HCT116 (cell line): ENCODE data around the gene FLT3. TPM values are rescaled to one million over a fixed set of nuclear protein-coding genes. Genes with fewer than 3 reads are reported as not detected.

Experiments used
- ATAC-seq: fragments of 200-7000 bp; cut with Tn5 transposase; 2 replicates; pipeline ENCODE4 v1.9.1; 2020; ENCODE audit warnings: mild to moderate bottlenecking, moderate library complexity
- BruUV-seq: library from RNA; stranded (reverse); fragments of 400-500 nt; replicated peaks from 2 replicates; lab custom pipeline; 2021; lab: Mats Ljungman, UMichigan
- CTCF ChIA-PET: fragments of 300-600 bp; sonication (Branson Sonifier 250); formaldehyde crosslinking; loops from one replicate; lab custom pipeline; 2021; ENCODE audit warnings: antibody characterized with exemption; lab: Charles Lee
- POLR2A ChIA-PET: fragments of 300-600, 350-600 bp; sonication (Branson Sonifier 250); formaldehyde crosslinking; loops from one replicate; lab custom pipeline; 2021; ENCODE audit warnings: antibody characterized with exemption; lab: Charles Lee
- RAD21 ChIA-PET, 2 experiments: fragments of 300-600 bp; sonication (Branson Sonifier 250); formaldehyde crosslinking; loops; one replicate each; lab custom pipeline; 2023; ENCODE audit warnings: low total read pairs in 2 of 2; ENCODE audit not compliant: uncharacterized antibody in 2 of 2, unreplicated experiment in 2 of 2, low non-redundant PET in 1 of 2; lab: Charles Lee
- DNase-seq: peaks from one replicate; pipeline ENCODE4 v3.0.0-alpha.2; 2010; ENCODE audit warnings: low read depth, low spot score
- H2AFZ ChIP-seq: fragments of 200-600 bp; shearing (Covaris generic), sonication (generic); 2 replicates; pipeline ENCODE4 v1.6.1; 2017; ENCODE audit warnings: low read depth, mixed run types, mixed read lengths, antibody characterized with exemption, low read length; ENCODE audit not compliant: poor library complexity, severe bottlenecking
- H3K27ac ChIP-seq: 2 replicates; pipeline ENCODE4 v1.5.1; 2012; ENCODE audit warnings: low read depth, low read length
- H3K27me3 ChIP-seq: fragments of 200-600 bp; sonication (generic); 2 replicates; pipeline ENCODE4 v1.6.1; 2016; ENCODE audit warnings: mixed run types, low read length, mixed read lengths; ENCODE audit not compliant: insufficient read depth
- H3K36me3 ChIP-seq, 2 experiments: fragments of 200-500 bp in 1 of 2; fragments of 200-600 bp in 1 of 2; sonication (Bioruptor generic) in 1 of 2; sonication (generic) in 1 of 2; 2 replicates each; pipeline versions ENCODE4 v1.5.1 to v1.6.1; 2014 to 2016; ENCODE audit warnings: low read length in 2 of 2, inconsistent platforms in 1 of 2, mixed read lengths in 1 of 2, mixed run types in 1 of 2; ENCODE audit not compliant: insufficient read depth in 2 of 2, control insufficient read depth in 1 of 2
- H3K4me1 ChIP-seq, 2 experiments: fragments of 200-600 bp in 1 of 2; sonication (generic) in 1 of 2; 2 replicates each; pipeline versions ENCODE4 v1.5.1 to v1.6.1; 2012 to 2017; ENCODE audit warnings: low read length in 2 of 2, inconsistent platforms in 1 of 2, mild to moderate bottlenecking in 1 of 2, mixed read lengths in 1 of 2, mixed run types in 1 of 2, moderate library complexity in 1 of 2; ENCODE audit not compliant: insufficient read depth in 2 of 2, control insufficient read depth in 1 of 2
- H3K4me2 ChIP-seq: fragments of 200-600 bp; sonication (generic); 2 replicates; pipeline ENCODE4 v1.6.1; 2017; ENCODE audit warnings: mixed run types, low read length, mixed read lengths
- H3K4me3 ChIP-seq, 2 experiments: fragments of 200-600 bp in 1 of 2; sonication (generic) in 1 of 2; replicated peaks in 1 of 2; 2 replicates each; pipeline ENCODE4 v1.5.1; 2011 to 2016; ENCODE audit warnings: low read length in 2 of 2, control low read depth in 1 of 2, low read depth in 1 of 2, mild to moderate bottlenecking in 1 of 2, mixed read lengths in 1 of 2, mixed run types in 1 of 2
- H3K79me2 ChIP-seq: fragments of 200-600 bp; sonication (generic); 2 replicates; pipeline ENCODE4 v1.6.1; 2017; ENCODE audit warnings: mild to moderate bottlenecking, mixed run types, low read length, moderate library complexity, mixed read lengths; ENCODE audit not compliant: insufficient read depth
- H3K9ac ChIP-seq: fragments of 200-600 bp; sonication (generic); 2 replicates; pipeline ENCODE4 v1.6.1; 2016; ENCODE audit warnings: low read length, mixed read lengths
- H3K9me2 ChIP-seq: fragments of 200-600 bp; sonication (generic), shearing (Covaris generic); 2 replicates; pipeline ENCODE4 v1.6.1; 2017; ENCODE audit warnings: mixed run types, mild to moderate bottlenecking, moderate library complexity; ENCODE audit not compliant: insufficient read depth
- H3K9me3 ChIP-seq, 2 experiments: fragments of 200-500 bp in 1 of 2; fragments of 200-600 bp in 1 of 2; sonication (Bioruptor generic) in 1 of 2; sonication (generic) in 1 of 2; 2 replicates each; pipeline ENCODE4 v1.6.1; 2014 to 2017; ENCODE audit warnings: low read length in 2 of 2, mixed read lengths in 2 of 2, inconsistent platforms in 1 of 2, low read depth in 1 of 2, mild to moderate bottlenecking in 1 of 2, mixed run types in 1 of 2, moderate library complexity in 1 of 2; ENCODE audit not compliant: control insufficient read depth in 1 of 2, insufficient read depth in 1 of 2
- H4K20me1 ChIP-seq: fragments of 200-600 bp; sonication (generic), shearing (Covaris generic); 2 replicates; pipeline ENCODE4 v1.6.1; 2017; ENCODE audit warnings: mixed run types, mild to moderate bottlenecking, moderate library complexity; ENCODE audit not compliant: insufficient read depth
- CBX3 ChIP-seq: IDR thresholded peaks from 2 replicates; pipeline ENCODE4 v1.6.1; 2012; ENCODE audit warnings: low read depth
- CTCF ChIP-seq, 3 experiments: fragments of 200-600 bp in 1 of 3; sonication (generic) in 1 of 3; IDR thresholded peaks in 2 of 3; conservative IDR thresholded peaks in 1 of 3; 2 replicates each; pipeline ENCODE4 v1.5.1; 2012 to 2017; ENCODE audit warnings: low read depth in 2 of 3, low read length in 2 of 3, antibody characterized with exemption in 1 of 3, borderline replicate concordance in 1 of 3, control low read depth in 1 of 3, mild to moderate bottlenecking in 1 of 3, mixed read lengths in 1 of 3, mixed run types in 1 of 3, moderate library complexity in 1 of 3; ENCODE audit not compliant: insufficient read depth in 1 of 3
- EGR1 ChIP-seq: IDR thresholded peaks from 2 replicates; pipeline ENCODE4 v1.6.1; 2012; ENCODE audit warnings: low read depth
- ELF1 ChIP-seq: IDR thresholded peaks from 2 replicates; pipeline ENCODE4 v1.6.1; 2012; ENCODE audit warnings: low read depth, borderline replicate concordance
- EZH2 ChIP-seq: fragments of 200-600 bp; sonication (generic); IDR thresholded peaks from 2 replicates; pipeline ENCODE4 v1.6.1; 2017; ENCODE audit warnings: antibody characterized with exemption, mixed run types
- POLR2A ChIP-seq: IDR thresholded peaks from 2 replicates; pipeline ENCODE4 v1.7.0; 2011; ENCODE audit warnings: borderline replicate concordance; ENCODE audit not compliant: insufficient read depth, insufficient read length; ENCODE audit errors: extremely low read depth
- POLR2AphosphoS5 ChIP-seq: IDR thresholded peaks from 2 replicates; pipeline ENCODE4 v1.6.1; 2011; ENCODE audit warnings: mild to moderate bottlenecking, low read depth, low read length, moderate library complexity
- SIN3A ChIP-seq: IDR thresholded peaks from 2 replicates; pipeline ENCODE4 v1.6.1; 2012; ENCODE audit warnings: low read depth
- SRF ChIP-seq: IDR thresholded peaks from 2 replicates; pipeline ENCODE4 v1.6.1; 2012; ENCODE audit warnings: low read depth
- TCF7L2 ChIP-seq: IDR thresholded peaks from 2 replicates; pipeline ENCODE4 v1.7.0; 2011; ENCODE audit warnings: borderline replicate concordance, inconsistent platforms; ENCODE audit not compliant: insufficient read depth, insufficient read length; ENCODE audit errors: extremely low read depth
- ZFX ChIP-seq: fragments of 450-650 bp; IDR thresholded peaks from 2 replicates; pipeline ENCODE4 v1.6.1; 2017
- intact Hi-C: fragments of 100-400 bp; cut with micrococcal nuclease; formaldehyde crosslinking; loops from 2 replicates; pipeline ENCODE4 v1.10.0; 2022
- total RNA-seq: library from RNA; stranded (reverse); gene quantifications from one replicate; pipeline ENCODE4 v1.2.1, GENCODE V29; 2021; ENCODE audit not compliant: unreplicated experiment
- TF ChIP-seq, protein P1 (sequence below): IDR thresholded peaks from 2 replicates; pipeline ENCODE4 v1.6.1; 2012

Gene FLT3
- total RNA-seq, 1 experiment from 2014 or later: 0.17 TPM

DNA sequence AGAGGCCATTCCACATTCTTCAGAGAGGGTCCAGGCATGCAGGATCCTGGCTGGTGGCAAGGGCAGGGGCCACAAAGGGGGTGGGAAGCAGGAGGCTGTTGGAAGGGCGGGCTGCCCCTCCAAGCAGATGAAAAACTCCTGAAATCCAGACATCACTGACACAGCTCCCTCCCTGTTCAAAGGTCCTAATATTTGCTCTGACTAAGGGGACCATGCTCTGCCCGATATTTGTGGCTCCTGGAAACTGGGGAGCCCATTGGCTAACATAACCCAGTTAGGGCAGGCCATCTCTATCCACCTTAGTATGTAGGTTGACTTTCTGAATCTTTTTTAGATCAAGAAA, 127.9 kb downstream of the FLT3 start:
- H3K27ac ChIP-seq: no peak overlapping the region
- no peaks in the 10 kb centered on the region for H3K36me3 ChIP-seq
- H4K20me1 ChIP-seq: no peaks in the 10 kb centered on the region
- DNase-seq (no peak), ATAC-seq (no peak)
- no peak overlapping the region for H3K9ac ChIP-seq
- H2AFZ ChIP-seq: no peak overlapping the region
- ChIA-PET CTCF (interaction anchor here (1.7 to 4.2 kb wide), 2 partner anchors 12 to 142 kb away, joined by 7 to 14 read pairs; no protein-coding TSS in a partner anchor), RAD21 (no interaction called here), POLR2A (no interaction called here)
- H3K79me2 ChIP-seq: peaks cover 12% of the 10 kb centered on the region
- no TSS peak for BruUV-seq
- TF ChIP-seq, protein P1, sequence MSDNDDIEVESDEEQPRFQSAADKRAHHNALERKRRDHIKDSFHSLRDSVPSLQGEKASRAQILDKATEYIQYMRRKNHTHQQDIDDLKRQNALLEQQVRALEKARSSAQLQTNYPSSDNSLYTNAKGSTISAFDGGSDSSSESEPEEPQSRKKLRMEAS: no peak
- TF ChIP-seq CTCF (IDR thresholded peaks at IDR 0.05 in 2 of 3, conservative IDR thresholded peaks at IDR 0.05 in 1 of 3; ENCODE audit: borderline replicate concordance in 1 of 3, insufficient read depth in 1 of 3, low read depth in 2 of 3, low read length in 2 of 3) (no peak), ELF1 (no peak), EZH2 (no peak), TCF7L2 (no peak), EGR1 (no peak), SRF (no peak), POLR2A (no peak), CBX3 (no peak), POLR2AphosphoS5 (no peak), ZFX (no peak), SIN3A (no peak)
- H3K4me2 ChIP-seq: no peak overlapping the region
- H3K4me1 ChIP-seq: peaks cover 2 to 11% of the 10 kb centered on the region in 2 experiments; a peak in 3 of 4 replicates
- intact Hi-C loops: no loop called here
- no peak overlapping the region for H3K4me3 ChIP-seq
- H3K27me3 ChIP-seq: no peaks in the 10 kb centered on the region
- H3K9me3 ChIP-seq: no peaks in the 10 kb centered on the region
- no peaks in the 10 kb centered on the region for H3K9me2 ChIP-seq
